HEK293 (cell line): ENCODE data around the gene FRAS1.

Experiments used
- CTCF ChIA-PET: fragments of 350-600 bp; formaldehyde crosslinking; extraction: SDS; loops from one replicate; lab custom pipeline; 2021; ENCODE audit warnings: antibody characterized with exemption; lab: Yijun Ruan, JAX
- POLR2A ChIA-PET: fragments of 300-600 bp; formaldehyde crosslinking; extraction: SDS; loops from one replicate; lab custom pipeline; 2020; ENCODE audit warnings: antibody characterized with exemption, inconsistent platforms; lab: Yijun Ruan, JAX
- H3K27ac ChIP-seq: fragments of 200-500 bp; sonication (Bioruptor generic); 2 replicates; pipeline ENCODE4 v1.5.1; 2014; ENCODE audit warnings: low read depth, low read length, control low read depth, inconsistent platforms; ENCODE audit errors: extremely low read depth
- H3K36me3 ChIP-seq, 2 experiments: fragments of 200-500 bp in 1 of 2; sonication (Bioruptor generic) in 1 of 2; 1 replicate in 1 of 2; 2 replicates in 1 of 2; pipeline ENCODE4 v1.5.1; 2014 to 2017; ENCODE audit warnings: inconsistent platforms in 2 of 2, low read length in 2 of 2; ENCODE audit not compliant: control insufficient read depth in 2 of 2, insufficient read depth in 1 of 2
- H3K4me1 ChIP-seq: fragments of 200-500 bp; sonication (Bioruptor generic); 2 replicates; pipeline ENCODE4 v1.5.1; 2014; ENCODE audit warnings: mild to moderate bottlenecking, low read length, inconsistent platforms; ENCODE audit not compliant: control insufficient read depth, insufficient read depth
- H3K4me3 ChIP-seq: 2 replicates; pipeline ENCODE4 v1.5.1; 2011; ENCODE audit warnings: low read depth, mild to moderate bottlenecking, control low read depth, low read length, moderate library complexity
- H3K9me3 ChIP-seq: fragments of 200-500 bp; sonication (Bioruptor generic); 2 replicates; pipeline ENCODE4 v1.5.1; 2014; ENCODE audit warnings: low read depth, low read length, inconsistent platforms; ENCODE audit not compliant: control insufficient read depth, insufficient read depth
- GLI4 ChIP-seq: fragments of 450-650 bp; formaldehyde crosslinking; IDR thresholded peaks from 2 replicates; pipeline ENCODE4 v1.5.1; 2016; ENCODE audit warnings: missing biosample characterization, missing genetic modification characterization
- KLF8 ChIP-seq: fragments of 450-650 bp; formaldehyde crosslinking; IDR thresholded peaks from 2 replicates; pipeline ENCODE4 v1.5.1; 2016; ENCODE audit warnings: missing biosample characterization, missing genetic modification characterization
- ZFP41 ChIP-seq: fragments of 450-650 bp; formaldehyde crosslinking; IDR thresholded peaks from 2 replicates; pipeline ENCODE4 v1.5.1; 2016; ENCODE audit warnings: missing biosample characterization, missing genetic modification characterization, borderline replicate concordance
- ZNF114 ChIP-seq: fragments of 450-650 bp; formaldehyde crosslinking; IDR thresholded peaks from 2 replicates; pipeline ENCODE4 v1.5.0; 2017; ENCODE audit warnings: missing biosample characterization, missing genetic modification characterization
- ZNF169 ChIP-seq: fragments of 450-650 bp; formaldehyde crosslinking; IDR thresholded peaks from 2 replicates; pipeline ENCODE4 v1.5.1; 2016; ENCODE audit warnings: missing biosample characterization, missing genetic modification characterization
- ZNF174 ChIP-seq: fragments of 450-650 bp; formaldehyde crosslinking; IDR thresholded peaks from 2 replicates; pipeline ENCODE4 v1.5.0; 2017; ENCODE audit warnings: missing biosample characterization, mild to moderate bottlenecking, missing genetic modification characterization
- ZNF302 ChIP-seq: fragments of 450-650 bp; formaldehyde crosslinking; IDR thresholded peaks from 2 replicates; pipeline ENCODE4 v1.5.1; 2016; ENCODE audit warnings: missing biosample characterization, missing genetic modification characterization, low read depth
- ZNF324 ChIP-seq: fragments of 450-650 bp; formaldehyde crosslinking; IDR thresholded peaks from 2 replicates; pipeline ENCODE4 v1.5.1; 2016; ENCODE audit warnings: missing biosample characterization, missing genetic modification characterization
- ZNF335 ChIP-seq: fragments of 450-650 bp; formaldehyde crosslinking; conservative IDR thresholded peaks from 2 replicates; pipeline ENCODE4 v1.5.1; 2016; ENCODE audit warnings: missing biosample characterization, missing genetic modification characterization
- ZNF366 ChIP-seq: fragments of 450-650 bp; formaldehyde crosslinking; conservative IDR thresholded peaks from 2 replicates; pipeline ENCODE4 v1.5.1; 2016; ENCODE audit warnings: missing biosample characterization, missing genetic modification characterization
- ZNF621 ChIP-seq: fragments of 450-650 bp; formaldehyde crosslinking; IDR thresholded peaks from 2 replicates; pipeline ENCODE4 v1.5.1; 2017; ENCODE audit warnings: missing biosample characterization, missing genetic modification characterization
- TF ChIP-seq, protein P1 (sequence below): fragments of 450-650 bp; formaldehyde crosslinking; IDR thresholded peaks from 2 replicates; pipeline ENCODE4 v1.5.1; 2017; ENCODE audit warnings: missing biosample characterization, missing genetic modification characterization
- TF ChIP-seq, protein P2 (sequence below): fragments of 450-650 bp; formaldehyde crosslinking; IDR thresholded peaks from 2 replicates; pipeline ENCODE4 v1.5.1; 2016; ENCODE audit warnings: missing biosample characterization, missing genetic modification characterization
- TF ChIP-seq, protein P3 (sequence below): fragments of 450-650 bp; formaldehyde crosslinking; IDR thresholded peaks from 2 replicates; pipeline ENCODE4 v1.5.1; 2017; ENCODE audit warnings: missing biosample characterization, missing genetic modification characterization

The FRAS1 gene

DNA sequence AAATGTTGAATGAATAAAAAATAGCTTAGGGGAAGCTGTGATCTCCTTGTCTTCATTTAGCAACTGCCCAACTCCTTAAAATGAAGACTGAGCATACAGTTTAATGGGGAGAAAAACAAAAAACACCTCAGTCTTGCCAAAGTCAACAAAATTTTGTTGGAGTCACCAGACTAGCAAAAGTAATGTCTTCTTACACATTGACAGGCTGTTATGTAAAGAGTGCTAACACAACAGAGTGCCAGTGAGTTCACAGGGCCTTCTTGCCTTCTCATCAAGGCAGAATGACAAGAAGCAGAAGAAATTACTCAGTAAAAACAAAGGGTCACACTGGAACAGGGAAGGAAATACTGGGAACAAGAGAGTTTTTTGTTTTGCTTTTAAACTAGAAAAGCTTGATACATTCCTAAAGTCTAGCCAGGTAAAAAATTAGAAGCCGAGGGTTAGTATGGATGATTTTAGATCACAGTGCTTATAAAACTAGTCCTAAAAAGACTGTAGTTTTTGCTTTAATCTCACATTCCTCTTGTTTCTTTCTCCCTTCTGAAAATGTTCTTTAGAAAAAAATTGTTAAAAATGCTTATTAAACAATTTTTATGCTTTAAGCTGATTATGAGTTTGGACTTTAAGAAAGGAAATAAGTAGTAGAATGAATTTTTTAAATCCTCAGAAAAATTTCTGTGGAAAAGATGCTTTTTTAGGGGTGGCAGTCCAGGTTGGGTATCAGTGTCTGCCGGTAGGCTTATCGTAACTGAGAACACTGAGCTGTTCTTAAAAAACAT is 38.7 kb upstream of the FRAS1 start (continued):
- TF ChIP-seq ZNF324 (no peak), ZNF169 (tag by site-specific recombination) (no peak)

DNA sequence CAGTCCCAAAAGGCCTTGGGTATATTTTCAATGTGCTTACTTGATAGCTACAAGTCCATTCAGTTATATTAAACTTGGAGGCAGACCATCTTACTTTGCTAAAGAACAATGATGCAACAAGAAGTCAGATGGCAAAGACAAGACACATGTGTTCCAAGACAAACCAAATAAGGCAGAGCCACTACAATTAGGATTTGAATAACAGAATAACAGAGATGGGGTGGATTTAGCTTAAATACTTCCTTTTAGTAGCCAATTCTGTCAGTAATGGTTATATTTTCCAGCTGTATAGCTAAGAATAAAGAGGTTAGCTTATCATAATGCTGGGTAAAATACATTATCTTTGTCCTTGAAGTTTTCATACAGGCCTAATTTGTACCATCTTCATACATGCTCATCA is 37.7 kb upstream of the FRAS1 start:
- POLR2A ChIA-PET, result no interaction called here

DNA sequence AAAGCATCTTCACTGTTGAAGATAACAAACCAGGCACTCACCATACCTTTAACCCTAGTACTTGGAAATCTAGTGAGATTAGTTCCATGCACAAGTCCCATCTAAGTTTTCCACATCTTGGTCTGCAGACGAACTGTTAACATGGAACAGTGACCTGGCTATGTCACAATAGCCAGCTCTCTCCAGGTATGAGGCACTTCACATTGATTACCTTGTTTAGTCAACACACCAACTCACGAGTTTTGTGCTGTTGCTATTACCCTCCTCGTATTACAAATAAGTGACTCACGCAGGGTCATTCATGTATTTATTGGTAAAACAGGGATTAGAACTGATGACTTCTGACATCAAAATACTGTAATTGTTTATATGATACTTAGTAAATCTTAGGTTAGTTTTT is 36.4 kb upstream of the FRAS1 start:
- ChIA-PET POLR2A (no interaction called here), CTCF (interaction anchor here (1.6 kb wide), 1 partner anchor 26 kb away, joined by 4 read pairs; no protein-coding TSS in a partner anchor)
- no peak overlapping the region for H3K4me3 ChIP-seq
- 0 out of 2 replicates have a peak, but pooled peaks have one; percentile 16 for TF ChIP-seq ZNF366 (tag by site-specific recombination)
- TF ChIP-seq KLF8 (tag by site-specific recombination), result 0 out of 2 replicates have a peak, but pooled peaks have one; percentile 16
- TF ChIP-seq ZNF621 (tag by site-specific recombination), result no peak
- no peaks in the 10 kb centered on the region for H3K9me3 ChIP-seq
- H3K27ac ChIP-seq, result no peak overlapping the region
- H3K36me3 ChIP-seq, result no peaks in the 10 kb centered on the region
- no peaks in the 10 kb centered on the region for H3K4me1 ChIP-seq

More for the DNA sequence above, 37.7 kb upstream of the FRAS1 start:
- TF ChIP-seq ZNF302 (no peak), GLI4 (tag by site-specific recombination) (no peak), ZNF114 (tag by site-specific recombination) (no peak), ZFP41 (tag by site-specific recombination) (no peak)
- TF ChIP-seq, protein P1, sequence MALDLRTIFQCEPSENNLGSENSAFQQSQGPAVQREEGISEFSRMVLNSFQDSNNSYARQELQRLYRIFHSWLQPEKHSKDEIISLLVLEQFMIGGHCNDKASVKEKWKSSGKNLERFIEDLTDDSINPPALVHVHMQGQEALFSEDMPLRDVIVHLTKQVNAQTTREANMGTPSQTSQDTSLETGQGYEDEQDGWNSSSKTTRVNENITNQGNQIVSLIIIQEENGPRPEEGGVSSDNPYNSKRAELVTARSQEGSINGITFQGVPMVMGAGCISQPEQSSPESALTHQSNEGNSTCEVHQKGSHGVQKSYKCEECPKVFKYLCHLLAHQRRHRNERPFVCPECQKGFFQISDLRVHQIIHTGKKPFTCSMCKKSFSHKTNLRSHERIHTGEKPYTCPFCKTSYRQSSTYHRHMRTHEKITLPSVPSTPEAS (tag by site-specific recombination), result no peak
- TF ChIP-seq, protein P2, sequence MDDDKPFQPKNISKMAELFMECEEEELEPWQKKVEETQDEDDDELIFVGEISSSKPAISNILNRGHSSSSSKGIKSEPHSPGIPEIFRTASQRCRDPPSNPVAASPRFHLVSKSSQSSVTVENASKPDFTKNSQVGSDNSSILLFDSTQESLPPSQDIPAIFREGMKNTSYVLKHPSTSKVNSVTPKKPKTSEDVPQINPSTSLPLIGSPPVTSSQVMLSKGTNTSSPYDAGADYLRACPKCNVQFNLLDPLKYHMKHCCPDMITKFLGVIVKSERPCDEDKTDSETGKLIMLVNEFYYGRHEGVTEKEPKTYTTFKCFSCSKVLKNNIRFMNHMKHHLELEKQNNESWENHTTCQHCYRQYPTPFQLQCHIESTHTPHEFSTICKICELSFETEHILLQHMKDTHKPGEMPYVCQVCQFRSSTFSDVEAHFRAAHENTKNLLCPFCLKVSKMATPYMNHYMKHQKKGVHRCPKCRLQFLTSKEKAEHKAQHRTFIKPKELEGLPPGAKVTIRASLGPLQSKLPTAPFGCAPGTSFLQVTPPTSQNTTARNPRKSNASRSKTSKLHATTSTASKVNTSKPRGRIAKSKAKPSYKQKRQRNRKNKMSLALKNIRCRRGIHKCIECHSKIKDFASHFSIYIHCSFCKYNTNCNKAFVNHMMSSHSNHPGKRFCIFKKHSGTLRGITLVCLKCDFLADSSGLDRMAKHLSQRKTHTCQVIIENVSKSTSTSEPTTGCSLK (tag by site-specific recombination), result no peak
- Histone ChIP-seq H3K9me3 (no peaks in the 10 kb centered on the region), H3K27ac (no peak overlapping the region), H3K36me3 (no peaks in the 10 kb centered on the region), H3K4me1 (0 out of 2 replicates have a peak, but pooled peaks cover 3% of the 10 kb centered on the region), H3K4me3 (no peak overlapping the region)
- CTCF ChIA-PET, result no interaction called here

DNA sequence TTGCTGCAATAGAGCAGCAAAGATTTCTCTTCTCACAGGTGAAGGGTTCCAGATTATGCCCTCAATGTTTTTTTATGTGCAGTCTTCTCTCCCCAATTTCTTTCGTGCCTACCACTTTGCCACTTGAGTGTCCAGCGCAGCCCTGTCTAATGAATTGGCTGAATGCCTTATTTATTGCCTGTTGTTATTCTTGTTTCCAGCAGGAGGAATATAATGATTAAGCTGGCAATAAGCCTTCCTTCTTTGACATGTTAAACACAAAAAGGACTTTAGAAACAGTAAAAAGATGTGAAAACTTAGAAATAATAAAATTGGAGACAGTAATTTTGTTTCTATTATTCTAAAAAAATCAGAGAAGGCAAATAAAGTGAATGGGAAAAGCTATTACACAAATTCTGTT is 34.6 kb upstream of the FRAS1 start:
- POLR2A ChIA-PET, result no interaction called here
- Histone ChIP-seq H3K9me3 (no peaks in the 10 kb centered on the region), H3K36me3 (no peaks in the 10 kb centered on the region), H3K4me3 (no peak overlapping the region), H3K27ac (no peak overlapping the region), H3K4me1 (no peaks in the 10 kb centered on the region)
- CTCF ChIA-PET, result interaction anchor here (0.7 kb wide), 1 partner anchor 154 kb away, joined by 3 read pairs; no protein-coding TSS in a partner anchor
- 0 out of 2 replicates have a peak, but pooled peaks have one; percentile 19 for TF ChIP-seq ZNF335
- no peak for TF ChIP-seq ZNF174 (tag by site-specific recombination)
- TF ChIP-seq, protein P3, sequence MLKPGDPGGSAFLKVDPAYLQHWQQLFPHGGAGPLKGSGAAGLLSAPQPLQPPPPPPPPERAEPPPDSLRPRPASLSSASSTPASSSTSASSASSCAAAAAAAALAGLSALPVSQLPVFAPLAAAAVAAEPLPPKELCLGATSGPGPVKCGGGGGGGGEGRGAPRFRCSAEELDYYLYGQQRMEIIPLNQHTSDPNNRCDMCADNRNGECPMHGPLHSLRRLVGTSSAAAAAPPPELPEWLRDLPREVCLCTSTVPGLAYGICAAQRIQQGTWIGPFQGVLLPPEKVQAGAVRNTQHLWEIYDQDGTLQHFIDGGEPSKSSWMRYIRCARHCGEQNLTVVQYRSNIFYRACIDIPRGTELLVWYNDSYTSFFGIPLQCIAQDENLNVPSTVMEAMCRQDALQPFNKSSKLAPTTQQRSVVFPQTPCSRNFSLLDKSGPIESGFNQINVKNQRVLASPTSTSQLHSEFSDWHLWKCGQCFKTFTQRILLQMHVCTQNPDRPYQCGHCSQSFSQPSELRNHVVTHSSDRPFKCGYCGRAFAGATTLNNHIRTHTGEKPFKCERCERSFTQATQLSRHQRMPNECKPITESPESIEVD (tag by site-specific recombination), result peak; percentile 27; the same call in 1 of the 2 replicates
